T-helper 2 cell (primary cell): ENCODE data around the gene AGTRAP.

Experiments used
- DNase-seq, 5 experiments: peaks; one replicate each; pipeline versions ENCODE4 v3.0.0 to v3.0.0-alpha.2; 2012 to 2022

The AGTRAP gene

GRCh38 chr1:11764519-11764918 is 28.6 kb downstream of the AGTRAP start:
- no peak for DNase-seq

- DNase-seq, result no peak
Measured at GRCh38 chr1:11765661-11766428, 29.9 kb downstream of the AGTRAP start.

- DNase-seq, result no peak
Measured at GRCh38 chr1:11766429-11766776, 30.5 kb downstream of the AGTRAP start.

- DNase-seq, result no peak
Measured at GRCh38 chr1:11767922-11768704, 32.2 kb downstream of the AGTRAP start.

- no peak for DNase-seq
Measured at GRCh38 chr1:11768821-11769220, 32.9 kb downstream of the AGTRAP start.

GRCh38 chr1:11769274-11769673 is 33.3 kb downstream of the AGTRAP start:
- DNase-seq, result no peak

GRCh38 chr1:11770011-11770410 is 34.1 kb downstream of the AGTRAP start:
- DNase-seq, result no peak

GRCh38 chr1:11771481-11772043 is 35.6 kb downstream of the AGTRAP start:
- DNase-seq, result no peak

- no peak for DNase-seq
Measured at GRCh38 chr1:11772458-11772857, 36.5 kb downstream of the AGTRAP start.

GRCh38 chr1:11774753-11775152 is 38.8 kb downstream of the AGTRAP start:
- no peak for DNase-seq

GRCh38 chr1:11777658-11778322 is 41.9 kb downstream of the AGTRAP start:
- no peak for DNase-seq

- no peak for DNase-seq
Measured at GRCh38 chr1:11778336-11778735, 42.4 kb downstream of the AGTRAP start.

GRCh38 chr1:11778844-11779623 is 43.1 kb downstream of the AGTRAP start:
- no peak for DNase-seq

- DNase-seq, result no peak
Measured at GRCh38 chr1:11779715-11780379, 43.9 kb downstream of the AGTRAP start.

GRCh38 chr1:11780380-11781147 is 44.6 kb downstream of the AGTRAP start:
- no peak for DNase-seq

GRCh38 chr1:11781297-11781696 is 45.4 kb downstream of the AGTRAP start:
- no peak for DNase-seq

GRCh38 chr1:11782127-11782708 is 46.3 kb downstream of the AGTRAP start:
- DNase-seq, result no peak

GRCh38 chr1:11783556-11783955 is 47.6 kb downstream of the AGTRAP start:
- no peak for DNase-seq

GRCh38 chr1:11784256-11784992 is 48.5 kb downstream of the AGTRAP start:
- DNase-seq, result no peak
